ENCODE measurements around the gene ENAH. TPM values are rescaled to one million over a fixed set of nuclear protein-coding genes. Genes with fewer than 3 reads are reported as not detected.

ENAH gene
- total and polyA plus RNA-seq, 2 experiments from 2014 or later, result 109 to 184 TPM

DNA sequence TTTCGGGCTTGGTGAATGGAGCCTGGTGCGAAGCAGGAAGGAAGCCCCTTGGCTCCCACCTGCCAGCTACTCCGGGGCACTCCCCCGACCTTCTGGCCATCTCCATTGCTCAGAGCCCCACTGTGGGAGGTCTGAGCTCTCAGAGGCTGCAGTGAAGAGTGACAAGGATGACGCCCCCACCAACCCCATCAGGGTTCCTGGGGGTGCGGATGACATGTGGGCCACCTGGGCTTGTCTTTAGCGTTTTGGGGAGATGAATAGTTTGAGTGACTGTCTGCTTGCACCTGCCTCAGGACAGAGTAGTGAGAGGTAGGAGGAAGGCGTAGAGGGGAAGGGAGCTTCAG, 181.8 kb downstream of the ENAH start:
- Histone ChIP-seq H2AFZ (no peak overlapping the region), H3K4me2 (no peak overlapping the region), H3K27ac (ENCODE audit: low read depth) (no peak overlapping the region), H4K20me1 (replicated peaks; ENCODE audit: insufficient read depth) (no peaks in the 10 kb centered on the region), H3K4me3 (no peak overlapping the region), H3K36me3 (ENCODE audit: insufficient read depth) (no peaks in the 10 kb centered on the region), H3F3A (replicated peaks; ENCODE audit: low read depth) (no peaks in the 10 kb centered on the region), H3K27me3 (ENCODE audit: insufficient read depth) (no peaks in the 10 kb centered on the region), H3K9me2 (ENCODE audit: insufficient read depth) (no peaks in the 10 kb centered on the region), H3K4me1 (ENCODE audit: insufficient read depth) (peaks cover 5% of the 10 kb centered on the region; the same call in 1 of the 2 replicates), H3K79me2 (replicated peaks; ENCODE audit: insufficient read depth) (no peaks in the 10 kb centered on the region)
- ATAC-seq (no peak), DNase-seq (ENCODE audit: low spot score) (no peak)
- H3K4me1 Mint-ChIP-seq, result peaks cover 13% of the 10 kb centered on the region
- H3K27ac Mint-ChIP-seq, result no peak overlapping the region
- no peaks in the 10 kb centered on the region; the same call in 2 of the 3 replicates for H3K36me3 Mint-ChIP-seq (ENCODE audit: low read depth)
- TF ChIP-seq, protein P1, sequence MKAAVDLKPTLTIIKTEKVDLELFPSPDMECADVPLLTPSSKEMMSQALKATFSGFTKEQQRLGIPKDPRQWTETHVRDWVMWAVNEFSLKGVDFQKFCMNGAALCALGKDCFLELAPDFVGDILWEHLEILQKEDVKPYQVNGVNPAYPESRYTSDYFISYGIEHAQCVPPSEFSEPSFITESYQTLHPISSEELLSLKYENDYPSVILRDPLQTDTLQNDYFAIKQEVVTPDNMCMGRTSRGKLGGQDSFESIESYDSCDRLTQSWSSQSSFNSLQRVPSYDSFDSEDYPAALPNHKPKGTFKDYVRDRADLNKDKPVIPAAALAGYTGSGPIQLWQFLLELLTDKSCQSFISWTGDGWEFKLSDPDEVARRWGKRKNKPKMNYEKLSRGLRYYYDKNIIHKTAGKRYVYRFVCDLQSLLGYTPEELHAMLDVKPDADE (IDR thresholded peaks at IDR 0.05), result no peak
- TF ChIP-seq EZH2phosphoT487 (IDR thresholded peaks at IDR 0.05; ENCODE audit: unreplicated experiment) (no peak), ZNF114 (CRISPR knock-in tag; IDR thresholded peaks at IDR 0.05) (no peak), JUNB (IDR thresholded peaks at IDR 0.05; ENCODE audit: unreplicated experiment) (no peak), POLR2AphosphoS5 (IDR thresholded peaks at IDR 0.05; ENCODE audit: low read depth) (no peak), NANOG (IDR thresholded peaks at IDR 0.05; ENCODE audit: borderline replicate concordance) (no peak)
- TF ChIP-seq, protein P2, sequence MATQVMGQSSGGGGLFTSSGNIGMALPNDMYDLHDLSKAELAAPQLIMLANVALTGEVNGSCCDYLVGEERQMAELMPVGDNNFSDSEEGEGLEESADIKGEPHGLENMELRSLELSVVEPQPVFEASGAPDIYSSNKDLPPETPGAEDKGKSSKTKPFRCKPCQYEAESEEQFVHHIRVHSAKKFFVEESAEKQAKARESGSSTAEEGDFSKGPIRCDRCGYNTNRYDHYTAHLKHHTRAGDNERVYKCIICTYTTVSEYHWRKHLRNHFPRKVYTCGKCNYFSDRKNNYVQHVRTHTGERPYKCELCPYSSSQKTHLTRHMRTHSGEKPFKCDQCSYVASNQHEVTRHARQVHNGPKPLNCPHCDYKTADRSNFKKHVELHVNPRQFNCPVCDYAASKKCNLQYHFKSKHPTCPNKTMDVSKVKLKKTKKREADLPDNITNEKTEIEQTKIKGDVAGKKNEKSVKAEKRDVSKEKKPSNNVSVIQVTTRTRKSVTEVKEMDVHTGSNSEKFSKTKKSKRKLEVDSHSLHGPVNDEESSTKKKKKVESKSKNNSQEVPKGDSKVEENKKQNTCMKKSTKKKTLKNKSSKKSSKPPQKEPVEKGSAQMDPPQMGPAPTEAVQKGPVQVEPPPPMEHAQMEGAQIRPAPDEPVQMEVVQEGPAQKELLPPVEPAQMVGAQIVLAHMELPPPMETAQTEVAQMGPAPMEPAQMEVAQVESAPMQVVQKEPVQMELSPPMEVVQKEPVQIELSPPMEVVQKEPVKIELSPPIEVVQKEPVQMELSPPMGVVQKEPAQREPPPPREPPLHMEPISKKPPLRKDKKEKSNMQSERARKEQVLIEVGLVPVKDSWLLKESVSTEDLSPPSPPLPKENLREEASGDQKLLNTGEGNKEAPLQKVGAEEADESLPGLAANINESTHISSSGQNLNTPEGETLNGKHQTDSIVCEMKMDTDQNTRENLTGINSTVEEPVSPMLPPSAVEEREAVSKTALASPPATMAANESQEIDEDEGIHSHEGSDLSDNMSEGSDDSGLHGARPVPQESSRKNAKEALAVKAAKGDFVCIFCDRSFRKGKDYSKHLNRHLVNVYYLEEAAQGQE (IDR thresholded peaks at IDR 0.05; ENCODE audit: unreplicated experiment), result no peak
- TF ChIP-seq, protein P3, sequence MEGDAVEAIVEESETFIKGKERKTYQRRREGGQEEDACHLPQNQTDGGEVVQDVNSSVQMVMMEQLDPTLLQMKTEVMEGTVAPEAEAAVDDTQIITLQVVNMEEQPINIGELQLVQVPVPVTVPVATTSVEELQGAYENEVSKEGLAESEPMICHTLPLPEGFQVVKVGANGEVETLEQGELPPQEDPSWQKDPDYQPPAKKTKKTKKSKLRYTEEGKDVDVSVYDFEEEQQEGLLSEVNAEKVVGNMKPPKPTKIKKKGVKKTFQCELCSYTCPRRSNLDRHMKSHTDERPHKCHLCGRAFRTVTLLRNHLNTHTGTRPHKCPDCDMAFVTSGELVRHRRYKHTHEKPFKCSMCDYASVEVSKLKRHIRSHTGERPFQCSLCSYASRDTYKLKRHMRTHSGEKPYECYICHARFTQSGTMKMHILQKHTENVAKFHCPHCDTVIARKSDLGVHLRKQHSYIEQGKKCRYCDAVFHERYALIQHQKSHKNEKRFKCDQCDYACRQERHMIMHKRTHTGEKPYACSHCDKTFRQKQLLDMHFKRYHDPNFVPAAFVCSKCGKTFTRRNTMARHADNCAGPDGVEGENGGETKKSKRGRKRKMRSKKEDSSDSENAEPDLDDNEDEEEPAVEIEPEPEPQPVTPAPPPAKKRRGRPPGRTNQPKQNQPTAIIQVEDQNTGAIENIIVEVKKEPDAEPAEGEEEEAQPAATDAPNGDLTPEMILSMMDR (conservative IDR thresholded peaks at IDR 0.05; ENCODE audit: low read depth in 2 of 2), result no peak
- peaks cover 17% of the 10 kb centered on the region for H3K27me3 Mint-ChIP-seq (ENCODE audit: insufficient read depth, low read depth, poor library complexity)
- peaks cover 3% of the 10 kb centered on the region; the same call in 1 of the 3 replicates for H3K9me3 Mint-ChIP-seq
- no peak overlapping the region; the same call in 2 of the 3 replicates for H3K4me3 Mint-ChIP-seq
